Astrocyte (in vitro differentiated cells and primary cell): Measurements from ENCODE around the gene POU6F2. TPM values are rescaled to one million over a fixed set of nuclear protein-coding genes. Genes with fewer than 3 reads are reported as not detected.

Experiments used
- DNase-seq: peaks from one replicate; pipeline ENCODE4 v3.0.0-alpha.2; 2010; ENCODE audit warnings: low read depth
- FAIRE-seq: peaks from 2 replicates; lab custom pipeline; 2011; peaks lifted over from hg19 to GRCh38; lab: Jason Lieb, UNC
- H2AFZ ChIP-seq: 2 replicates; pipeline ENCODE4 v1.6.0; 2012; ENCODE audit warnings: low read depth, low read length, inconsistent platforms
- H3K27ac ChIP-seq: 2 replicates; pipeline ENCODE4 v1.5.1; 2011; ENCODE audit warnings: low read depth, low read length, inconsistent platforms
- H3K27me3 ChIP-seq: 2 replicates; pipeline ENCODE4 v1.6.0; 2011; ENCODE audit warnings: low read length, inconsistent platforms; ENCODE audit not compliant: insufficient read depth
- H3K36me3 ChIP-seq: 2 replicates; pipeline ENCODE4 v1.5.1; 2011; ENCODE audit warnings: low read length, inconsistent platforms; ENCODE audit not compliant: insufficient read depth
- H3K4me1 ChIP-seq: 2 replicates; pipeline ENCODE4 v1.5.1; 2011; ENCODE audit warnings: low read length, inconsistent platforms; ENCODE audit not compliant: insufficient read depth
- H3K4me2 ChIP-seq: 2 replicates; pipeline ENCODE4 v1.6.0; 2012; ENCODE audit warnings: low read length, inconsistent platforms
- H3K4me3 ChIP-seq: 2 replicates; pipeline ENCODE4 v1.5.1; 2011; ENCODE audit warnings: low read depth, mild to moderate bottlenecking, low read length, inconsistent platforms; ENCODE audit not compliant: insufficient read depth
- H3K79me2 ChIP-seq: 2 replicates; pipeline ENCODE4 v1.6.0; 2012; ENCODE audit warnings: mild to moderate bottlenecking, low read length, inconsistent platforms; ENCODE audit not compliant: insufficient read depth
- H3K9ac ChIP-seq: 2 replicates; pipeline ENCODE4 v1.6.0; 2012; ENCODE audit warnings: mild to moderate bottlenecking, low read length, inconsistent platforms
- H3K9me3 ChIP-seq: 2 replicates; pipeline ENCODE4 v1.5.1; 2012; ENCODE audit warnings: low read depth, mild to moderate bottlenecking, low read length, inconsistent platforms; ENCODE audit not compliant: insufficient read depth
- H4K20me1 ChIP-seq: 2 replicates; pipeline ENCODE4 v1.6.0; 2012; ENCODE audit warnings: low read length, inconsistent platforms; ENCODE audit not compliant: insufficient read depth
- H3K27ac Mint-ChIP-seq: one replicate; pipeline ENCODE4 v1.8.0; 2021; ENCODE audit warnings: mild to moderate bottlenecking, mixed read lengths; ENCODE audit not compliant: unreplicated experiment
- H3K27me3 Mint-ChIP-seq: one replicate; pipeline ENCODE4 v1.8.0; 2021; ENCODE audit warnings: low read depth, mixed read lengths; ENCODE audit not compliant: unreplicated experiment
- H3K36me3 Mint-ChIP-seq: one replicate; pipeline ENCODE4 v1.8.0; 2021; ENCODE audit warnings: low read depth, mixed read lengths; ENCODE audit not compliant: unreplicated experiment
- H3K4me1 Mint-ChIP-seq: one replicate; pipeline ENCODE4 v1.8.0; 2021; ENCODE audit warnings: low read depth, mixed read lengths; ENCODE audit not compliant: unreplicated experiment
- H3K4me3 Mint-ChIP-seq: one replicate; pipeline ENCODE4 v1.8.0; 2021; ENCODE audit warnings: mild to moderate bottlenecking, moderate library complexity, mixed read lengths; ENCODE audit not compliant: unreplicated experiment
- H3K9me3 Mint-ChIP-seq: one replicate; pipeline ENCODE4 v1.8.0; 2021; ENCODE audit warnings: mild to moderate bottlenecking, mixed read lengths; ENCODE audit not compliant: unreplicated experiment
- CTCF ChIP-seq: IDR thresholded peaks from 2 replicates; pipeline ENCODE4 v1.5.1; 2011; ENCODE audit warnings: low read depth, mild to moderate bottlenecking, inconsistent platforms, low read length, moderate library complexity; ENCODE audit not compliant: insufficient read depth
- EZH2 ChIP-seq: IDR thresholded peaks from 2 replicates; pipeline ENCODE4 v1.6.1; 2012; ENCODE audit warnings: mild to moderate bottlenecking, low read length, inconsistent platforms; ENCODE audit not compliant: insufficient read depth
- total RNA-seq: library from RNA; stranded (reverse); gene quantifications from 2 replicates; pipeline ENCODE4 v1.2.1, GENCODE V29; 2021

Gene POU6F2
- total RNA-seq, 1 donor from 2014 or later: 0.45 TPM

DNA sequence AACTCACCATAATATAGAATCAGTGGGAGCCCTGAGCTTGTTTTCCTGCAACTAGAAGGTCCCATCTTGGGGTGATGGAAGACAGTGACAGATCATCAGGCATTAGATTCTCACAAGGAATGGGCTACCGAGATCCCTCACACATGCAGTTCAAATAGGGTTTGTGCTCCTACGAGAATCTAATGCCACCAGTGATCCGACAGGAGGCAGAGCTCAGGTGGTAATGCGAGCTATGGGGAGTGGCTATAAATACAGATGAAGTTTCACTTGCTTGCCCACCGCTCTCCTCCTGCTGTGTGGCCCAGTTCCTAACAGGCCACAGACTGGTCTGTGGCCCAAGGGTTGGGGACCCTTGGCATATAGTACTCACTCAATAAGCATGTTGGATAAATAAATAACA lies 93.4 kb downstream of the POU6F2 start:
- no peak overlapping the region for H3K4me3 Mint-ChIP-seq
- no peaks in the 10 kb centered on the region for H3K36me3 Mint-ChIP-seq
- H3K4me1 Mint-ChIP-seq: peaks cover 3% of the 10 kb centered on the region
- no peak for TF ChIP-seq EZH2
- no peak for TF ChIP-seq CTCF
- Histone ChIP-seq H3K9ac (no peak overlapping the region), H2AFZ (no peak overlapping the region), H3K4me2 (no peak overlapping the region), H3K9me3 (no peaks in the 10 kb centered on the region), H3K36me3 (no peaks in the 10 kb centered on the region), H3K4me3 (no peak overlapping the region), H3K79me2 (no peaks in the 10 kb centered on the region), H3K27ac (no peak overlapping the region), H3K4me1 (peaks cover 2% of the 10 kb centered on the region), H3K27me3 (no peaks in the 10 kb centered on the region), H4K20me1 (no peaks in the 10 kb centered on the region)
- no peak for DNase-seq
- no peaks in the 10 kb centered on the region for H3K9me3 Mint-ChIP-seq
- no peak for FAIRE-seq
- peaks cover 6% of the 10 kb centered on the region for H3K27me3 Mint-ChIP-seq
- no peak overlapping the region for H3K27ac Mint-ChIP-seq

DNA sequence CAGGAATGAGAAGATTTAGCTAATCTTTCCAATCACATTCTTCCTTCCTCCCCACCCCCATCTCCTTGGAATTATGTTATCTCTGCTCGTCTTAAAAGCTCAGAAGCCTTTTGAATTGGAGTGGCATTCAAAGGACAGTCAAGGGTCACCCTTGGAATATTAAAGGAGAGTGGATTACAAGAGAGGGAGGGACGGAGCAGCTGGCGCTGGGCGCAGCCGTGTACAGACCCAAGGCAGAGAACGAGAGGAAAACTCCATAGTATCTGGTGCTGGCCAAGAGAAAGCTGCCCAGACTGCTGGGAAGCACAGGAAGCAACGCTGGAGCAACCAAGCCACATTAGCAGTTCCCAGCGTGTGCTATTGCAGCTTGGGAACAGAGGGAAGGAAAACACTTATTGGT lies 95.7 kb downstream of the POU6F2 start:
- Mint-ChIP-seq H3K36me3 (no peaks in the 10 kb centered on the region), H3K27me3 (peaks cover 6% of the 10 kb centered on the region), H3K4me1 (peaks cover 3% of the 10 kb centered on the region), H3K4me3 (no peak overlapping the region), H3K9me3 (no peaks in the 10 kb centered on the region), H3K27ac (peak overlapping the region; percentile 42)
- no peak for FAIRE-seq
- Histone ChIP-seq H3K4me3 (no peak overlapping the region), H3K9me3 (no peaks in the 10 kb centered on the region), H3K27ac (no peak overlapping the region), H3K4me1 (peaks cover 2% of the 10 kb centered on the region), H3K27me3 (peaks cover 3% of the 10 kb centered on the region), H3K36me3 (no peaks in the 10 kb centered on the region), H2AFZ (peak overlapping the region; percentile 34), H4K20me1 (no peaks in the 10 kb centered on the region), H3K79me2 (no peaks in the 10 kb centered on the region), H3K4me2 (peak overlapping the region; percentile 64), H3K9ac (no peak overlapping the region)
- TF ChIP-seq EZH2 (no peak), CTCF (no peak)
- no peak for DNase-seq

DNA sequence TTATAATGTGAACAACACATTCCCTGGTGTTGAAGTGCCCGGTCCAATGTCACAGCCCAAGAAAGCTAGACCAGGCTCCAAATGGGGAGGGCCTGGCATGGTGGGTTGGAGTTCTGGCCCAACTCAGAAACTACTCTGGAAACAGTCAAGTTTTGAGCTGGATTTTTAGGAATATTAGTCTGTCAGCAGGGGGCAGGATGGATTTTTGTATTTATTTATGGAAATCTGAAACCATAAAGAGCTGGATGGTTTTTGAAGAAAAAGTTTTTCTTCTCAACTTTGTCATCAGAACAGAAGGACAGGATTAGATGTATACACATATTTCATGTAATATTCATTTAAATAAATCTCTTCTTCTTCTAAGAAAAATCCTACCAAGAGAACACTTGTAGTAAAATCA lies 97.5 kb downstream of the POU6F2 start:
- H3K4me1 Mint-ChIP-seq: peaks cover 3% of the 10 kb centered on the region

More for the DNA sequence above, 97.5 kb downstream of the POU6F2 start:
- no peaks in the 10 kb centered on the region for H3K27me3 Mint-ChIP-seq
- H3K79me2 ChIP-seq: no peaks in the 10 kb centered on the region
- no peaks in the 10 kb centered on the region for H4K20me1 ChIP-seq
- TF ChIP-seq EZH2 (no peak), CTCF (peak; percentile 7)
- peaks cover 3% of the 10 kb centered on the region for H3K27me3 ChIP-seq
- H3K27ac Mint-ChIP-seq: no peak overlapping the region
- H3K4me3 ChIP-seq: no peak overlapping the region
- H3K36me3 Mint-ChIP-seq: no peaks in the 10 kb centered on the region
- H3K9me3 Mint-ChIP-seq: no peaks in the 10 kb centered on the region
- H3K9ac ChIP-seq: no peak overlapping the region
- H3K4me2 ChIP-seq: no peak overlapping the region
- no peak overlapping the region for H3K27ac ChIP-seq
- no peak for DNase-seq
- H2AFZ ChIP-seq: no peak overlapping the region
- H3K4me3 Mint-ChIP-seq: no peak overlapping the region
- FAIRE-seq: no peak
- H3K9me3 ChIP-seq: no peaks in the 10 kb centered on the region
- peaks cover 2% of the 10 kb centered on the region for H3K4me1 ChIP-seq
- H3K36me3 ChIP-seq: no peaks in the 10 kb centered on the region
